Karpas-422 (cell line): Measurements from ENCODE around the gene CRYZL1. TPM values are rescaled to one million over a fixed set of nuclear protein-coding genes. Genes with fewer than 3 reads are reported as not detected.

Source experiments
- DNase-seq: peaks from one replicate; pipeline ENCODE4 v3.0.0-alpha.2; 2015
- H2AFZ ChIP-seq: fragments of 200-600 bp; sonication (generic); 2 replicates; pipeline ENCODE4 v1.6.1; 2014; ENCODE audit warnings: antibody characterized with exemption, low read length, mixed read lengths
- H3K27ac ChIP-seq: fragments of 200-600 bp; sonication (generic); 2 replicates; pipeline ENCODE4 v1.5.1; 2014; ENCODE audit warnings: mild to moderate bottlenecking, low read length, moderate library complexity
- H3K27me3 ChIP-seq: fragments of 200-600 bp; sonication (generic); 2 replicates; pipeline ENCODE4 v1.6.1; 2014; ENCODE audit warnings: low read length, mixed read lengths
- H3K36me3 ChIP-seq: fragments of 200-600 bp; sonication (generic); 2 replicates; pipeline ENCODE4 v1.6.1; 2014; ENCODE audit warnings: low read length, mixed read lengths; ENCODE audit not compliant: insufficient read depth
- H3K4me1 ChIP-seq: fragments of 200-600 bp; sonication (generic); 2 replicates; pipeline ENCODE4 v1.6.1; 2014; ENCODE audit warnings: mild to moderate bottlenecking, low read length, mixed read lengths
- H3K4me2 ChIP-seq: fragments of 200-600 bp; sonication (generic); 2 replicates; pipeline ENCODE4 v1.6.1; 2014; ENCODE audit warnings: low read length, low read depth, mild to moderate bottlenecking; ENCODE audit not compliant: poor library complexity, severe bottlenecking
- H3K4me3 ChIP-seq: fragments of 200-600 bp; sonication (generic); 2 replicates; pipeline ENCODE4 v1.5.1; 2014; ENCODE audit warnings: mild to moderate bottlenecking, antibody characterized with exemption, low read length, mixed read lengths
- H3K79me2 ChIP-seq: fragments of 200-600 bp; sonication (generic); 2 replicates; pipeline ENCODE4 v1.6.1; 2014; ENCODE audit warnings: mild to moderate bottlenecking, low read length, mixed read lengths
- H3K9ac ChIP-seq: fragments of 200-600 bp; sonication (generic); 2 replicates; pipeline ENCODE4 v1.6.0; 2014; ENCODE audit warnings: low read length
- H3K9me2 ChIP-seq: fragments of 200-600 bp; sonication (generic), shearing (Covaris generic); replicated peaks from 2 replicates; pipeline ENCODE4 v1.6.0; 2014; ENCODE audit warnings: mild to moderate bottlenecking, low read length, moderate library complexity; ENCODE audit not compliant: insufficient read depth
- H3K9me3 ChIP-seq: fragments of 300-700, 200-600 bp; sonication (generic); 2 replicates; pipeline ENCODE4 v1.6.1; 2014; ENCODE audit warnings: low read length, mixed read lengths
- H4K20me1 ChIP-seq: fragments of 200-600 bp; sonication (generic); 2 replicates; pipeline ENCODE4 v1.6.1; 2014; ENCODE audit warnings: mild to moderate bottlenecking, antibody characterized with exemption, low read length, low read depth; ENCODE audit not compliant: insufficient read depth
- total RNA-seq: library from RNA; depleted of rRNA; stranded (reverse); fragments of >200 nt; shearing (Covaris generic); gene quantifications from 2 replicates; pipeline ENCODE4 v1.2.3, GENCODE V29; 2014; ENCODE audit warnings: low replicate concordance; rRNA removed

The CRYZL1 gene
- 38.9 and 43.6 TPM in 2 replicates for total RNA-seq

DNA sequence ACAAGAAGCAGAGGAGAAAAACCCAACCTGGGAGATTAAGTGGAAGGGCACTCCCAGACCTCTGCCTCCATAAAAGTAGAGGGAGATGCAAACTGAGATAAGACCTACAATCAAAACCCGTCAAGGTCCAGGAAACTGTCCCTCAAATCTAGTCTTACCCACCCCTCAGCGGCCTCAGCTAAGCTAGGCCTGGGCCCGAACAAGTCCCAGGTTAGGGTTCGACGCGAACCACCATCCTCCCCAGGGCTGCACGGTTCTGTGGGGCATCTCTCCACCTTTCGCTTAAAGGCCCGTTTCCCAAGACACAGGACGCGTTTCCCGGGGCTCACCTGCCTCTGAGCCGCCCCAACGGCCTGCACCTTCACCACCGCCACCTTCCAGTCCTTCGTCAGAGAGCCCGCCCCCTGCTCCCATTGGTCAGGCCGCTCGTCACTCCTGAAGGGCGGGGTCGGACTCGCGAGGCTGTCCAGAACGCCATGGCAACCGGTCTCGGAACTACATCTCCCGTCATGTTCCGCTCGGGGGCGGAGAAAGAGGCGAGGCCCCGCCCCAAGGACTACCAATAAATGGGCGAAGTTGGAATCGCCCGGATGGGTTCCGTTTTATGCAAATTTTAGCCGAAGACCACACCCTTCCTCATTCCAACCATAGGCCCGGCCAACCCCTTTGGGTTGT, at the start of gene CRYZL1:
Gene CRYZL1, minus strand, starts transcription at position 390 of the 675 bp plus-strand sequence. CDS start 10,190 bp downstream, outside the sequence.
- Histone ChIP-seq H3K27ac (peak within 1 kb of the TSS; percentile 78), H3K79me2 (peaks cover 46% of the 10 kb centered on the region)

DNA sequence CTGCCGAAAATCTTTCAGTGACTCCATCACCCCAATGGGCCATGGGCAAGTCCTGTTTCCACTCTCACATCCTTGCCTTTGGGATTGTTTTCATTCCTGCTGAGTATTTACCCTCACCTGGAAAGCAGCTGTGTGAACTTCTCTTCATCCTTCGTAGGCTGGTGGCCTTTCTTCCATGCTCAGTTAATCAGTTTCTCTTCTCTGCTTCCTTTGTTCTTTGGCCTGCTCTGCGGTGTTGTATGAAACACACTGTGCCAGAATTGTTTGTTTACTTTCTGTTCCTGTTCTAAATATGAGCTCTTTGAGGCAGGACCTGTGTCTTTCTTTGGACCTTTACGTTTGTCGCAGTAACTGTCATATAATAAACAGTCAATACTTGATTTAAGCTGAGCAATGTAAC, 49.3 kb upstream of the CRYZL1 start:
- H3K36me3 ChIP-seq = no peaks in the 10 kb centered on the region
- H3K27ac ChIP-seq = no peak overlapping the region
- no peaks in the 10 kb centered on the region for H3K9me3 ChIP-seq
- no peak overlapping the region for H3K4me2 ChIP-seq
- H3K4me3 ChIP-seq = no peak overlapping the region
- no peaks in the 10 kb centered on the region for H3K79me2 ChIP-seq
- no peak for DNase-seq
- peaks cover 5% of the 10 kb centered on the region; the same call in 1 of the 2 replicates for H4K20me1 ChIP-seq
- no peak overlapping the region for H2AFZ ChIP-seq
- H3K4me1 ChIP-seq = no peaks in the 10 kb centered on the region
- H3K9me2 ChIP-seq = no peaks in the 10 kb centered on the region
- no peak overlapping the region for H3K9ac ChIP-seq
- no peaks in the 10 kb centered on the region for H3K27me3 ChIP-seq

More for the DNA sequence above, at the start of gene CRYZL1:
- Histone ChIP-seq H3K4me3 (peak within 1 kb of the TSS; percentile 82), H3K9ac (peak within 1 kb of the TSS; percentile 78), H3K9me2 (no peaks in the 10 kb centered on the region), H3K27me3 (no peaks in the 10 kb centered on the region), H3K36me3 (no peaks in the 10 kb centered on the region), H2AFZ (peak within 1 kb of the TSS; percentile 96), H4K20me1 (peaks cover 10% of the 10 kb centered on the region; the same call in 1 of the 2 replicates), H3K4me2 (peak within 1 kb of the TSS; percentile 93), H3K9me3 (no peaks in the 10 kb centered on the region), H3K4me1 (peaks cover 19% of the 10 kb centered on the region)
- peak; percentile 100 for DNase-seq

DNA sequence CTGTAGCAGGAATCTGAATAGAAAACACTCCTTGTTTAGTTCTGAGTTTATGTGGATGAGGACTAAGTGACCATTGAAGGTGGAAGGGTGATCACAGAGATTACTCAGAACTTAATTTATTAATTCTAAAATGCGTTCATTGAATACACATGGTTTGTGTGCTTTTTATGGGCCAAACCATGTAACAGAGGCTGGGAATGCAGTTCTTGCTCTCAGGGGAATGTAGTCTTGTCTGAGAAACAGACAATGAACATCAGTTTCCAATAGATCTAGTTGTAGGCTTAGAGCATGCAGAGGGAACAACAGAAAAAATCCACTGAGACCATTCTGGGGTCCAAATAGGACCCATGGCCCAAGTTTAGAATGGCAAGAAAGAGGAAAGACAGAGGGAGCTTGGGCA, 46.8 kb upstream of the CRYZL1 start:
- Histone ChIP-seq H3K27me3 (no peaks in the 10 kb centered on the region), H3K4me3 (no peak overlapping the region), H2AFZ (no peak overlapping the region), H4K20me1 (peaks cover 5% of the 10 kb centered on the region; the same call in 1 of the 2 replicates), H3K4me1 (no peaks in the 10 kb centered on the region), H3K9ac (no peak overlapping the region), H3K9me3 (no peaks in the 10 kb centered on the region), H3K36me3 (no peaks in the 10 kb centered on the region), H3K9me2 (no peaks in the 10 kb centered on the region), H3K27ac (no peak overlapping the region), H3K4me2 (no peak overlapping the region), H3K79me2 (no peaks in the 10 kb centered on the region)
- no peak for DNase-seq

GRCh38 chr21:33687634-33688033, 46.1 kb upstream of the CRYZL1 start:
- H3K4me2 ChIP-seq = no peak overlapping the region

DNA sequence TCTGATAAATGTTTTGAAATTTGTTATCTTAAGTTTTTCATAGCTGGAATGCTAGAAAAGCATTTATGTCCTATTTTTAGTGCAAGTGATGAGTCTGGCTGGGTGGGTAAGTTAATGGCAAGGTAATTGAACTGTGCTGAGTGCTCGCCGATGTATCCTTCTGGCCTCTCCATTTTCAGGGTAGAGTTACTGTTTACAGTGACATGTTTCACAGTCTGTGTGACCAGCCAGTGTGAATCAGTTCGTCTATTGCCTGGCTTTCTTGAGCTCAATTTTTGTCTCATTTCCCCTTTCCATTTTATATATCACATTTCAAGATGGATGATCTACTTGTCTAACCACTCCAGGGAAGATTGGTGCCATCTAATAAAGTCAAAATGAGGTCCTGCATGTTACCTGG, 44.8 kb upstream of the CRYZL1 start:
- DNase-seq = no peak
- Histone ChIP-seq H3K36me3 (no peaks in the 10 kb centered on the region), H3K9ac (no peak overlapping the region), H3K4me2 (no peak overlapping the region), H4K20me1 (peaks cover 5% of the 10 kb centered on the region; the same call in 1 of the 2 replicates), H3K79me2 (no peaks in the 10 kb centered on the region), H3K27ac (no peak overlapping the region), H3K4me1 (no peaks in the 10 kb centered on the region), H3K4me3 (no peak overlapping the region), H3K27me3 (no peaks in the 10 kb centered on the region), H2AFZ (no peak overlapping the region), H3K9me2 (no peaks in the 10 kb centered on the region), H3K9me3 (no peaks in the 10 kb centered on the region)

More at GRCh38 chr21:33687634-33688033, 46.1 kb upstream of the CRYZL1 start:
- no peaks in the 10 kb centered on the region for H3K27me3 ChIP-seq
- H3K4me3 ChIP-seq = no peak overlapping the region
- H3K27ac ChIP-seq = no peak overlapping the region
- H3K9ac ChIP-seq = no peak overlapping the region
- H3K9me3 ChIP-seq = no peaks in the 10 kb centered on the region
- no peaks in the 10 kb centered on the region for H3K4me1 ChIP-seq
- no peaks in the 10 kb centered on the region for H3K9me2 ChIP-seq
- H3K79me2 ChIP-seq = no peaks in the 10 kb centered on the region
- H3K36me3 ChIP-seq = no peaks in the 10 kb centered on the region
- H2AFZ ChIP-seq = no peak overlapping the region
- peaks cover 5% of the 10 kb centered on the region; the same call in 1 of the 2 replicates for H4K20me1 ChIP-seq
- DNase-seq = no peak

GRCh38 chr21:33685613-33686197, 44.2 kb upstream of the CRYZL1 start:
- no peak overlapping the region for H2AFZ ChIP-seq
- no peak overlapping the region for H3K27ac ChIP-seq
- no peaks in the 10 kb centered on the region for H3K4me1 ChIP-seq
- no peak overlapping the region for H3K9ac ChIP-seq
- H3K36me3 ChIP-seq = no peaks in the 10 kb centered on the region
- H3K27me3 ChIP-seq = no peaks in the 10 kb centered on the region
- no peaks in the 10 kb centered on the region for H3K9me3 ChIP-seq
- H3K9me2 ChIP-seq = no peaks in the 10 kb centered on the region
- no peak overlapping the region for H3K4me2 ChIP-seq
- H3K4me3 ChIP-seq = no peak overlapping the region
- no peak for DNase-seq
- H4K20me1 ChIP-seq = peaks cover 5% of the 10 kb centered on the region; the same call in 1 of the 2 replicates
- H3K79me2 ChIP-seq = no peaks in the 10 kb centered on the region

DNA sequence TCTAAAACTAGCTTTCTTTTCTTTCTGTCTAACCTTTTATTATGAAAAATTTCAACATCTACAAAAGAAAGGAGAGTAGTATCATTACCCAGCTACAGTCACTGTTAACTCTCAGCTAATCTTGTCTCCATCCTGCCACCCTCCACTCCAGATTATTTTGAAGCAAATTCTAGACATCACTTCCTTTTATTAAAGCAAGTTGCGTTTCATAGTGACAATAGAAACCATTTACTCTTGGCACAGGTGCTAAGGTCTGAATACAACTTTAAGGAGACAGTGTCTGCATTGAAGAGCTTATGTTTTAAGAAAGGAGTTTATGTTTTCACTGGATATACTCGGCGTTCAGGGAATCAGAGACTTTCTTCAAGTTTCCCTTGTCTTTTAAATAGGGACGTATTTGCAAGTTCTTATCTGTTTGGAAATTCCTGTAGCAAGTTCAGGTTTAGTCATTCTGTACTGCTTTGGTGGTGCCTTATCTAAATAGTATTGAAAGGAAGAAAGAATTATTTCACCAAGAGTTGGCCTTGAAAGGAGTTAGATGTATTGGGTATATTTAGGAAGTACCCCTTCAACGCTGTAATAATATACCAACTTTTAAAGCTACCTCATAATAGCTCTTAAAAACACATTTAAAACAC, 43.5 kb upstream of the CRYZL1 start:
- H3K4me2 ChIP-seq = no peak overlapping the region
- H3K4me3 ChIP-seq = no peak overlapping the region
- no peak overlapping the region for H2AFZ ChIP-seq
- no peaks in the 10 kb centered on the region for H3K79me2 ChIP-seq
- no peaks in the 10 kb centered on the region for H3K36me3 ChIP-seq
- no peaks in the 10 kb centered on the region for H3K27me3 ChIP-seq
- no peak for DNase-seq
- H3K4me1 ChIP-seq = no peaks in the 10 kb centered on the region
- no peak overlapping the region for H3K9ac ChIP-seq
- H3K9me2 ChIP-seq = no peaks in the 10 kb centered on the region
- peaks cover 5% of the 10 kb centered on the region; the same call in 1 of the 2 replicates for H4K20me1 ChIP-seq
- no peaks in the 10 kb centered on the region for H3K9me3 ChIP-seq
- no peak overlapping the region for H3K27ac ChIP-seq

DNA sequence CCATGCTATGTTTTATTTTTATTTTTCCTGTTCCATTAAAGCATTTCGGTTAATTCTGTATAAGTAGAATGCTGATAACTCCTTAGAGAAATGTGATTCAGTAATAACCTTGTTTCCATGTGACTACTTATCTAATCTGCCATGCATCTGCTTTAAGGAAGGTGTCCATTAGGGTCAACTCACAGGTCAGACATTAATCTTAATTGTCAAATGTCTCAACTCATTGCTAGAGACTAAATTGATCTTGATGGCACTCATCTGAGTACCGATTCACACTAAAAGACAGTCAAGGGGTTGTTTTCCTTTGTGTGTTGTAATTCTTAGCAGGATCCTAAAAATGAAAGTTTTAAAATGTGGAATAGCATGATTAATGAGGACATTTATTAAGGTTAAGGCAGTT, 42.5 kb upstream of the CRYZL1 start:
- Histone ChIP-seq H3K9ac (no peak overlapping the region), H4K20me1 (peaks cover 5% of the 10 kb centered on the region; the same call in 1 of the 2 replicates), H3K27me3 (no peaks in the 10 kb centered on the region), H3K36me3 (no peaks in the 10 kb centered on the region), H3K9me2 (no peaks in the 10 kb centered on the region), H2AFZ (no peak overlapping the region), H3K27ac (no peak overlapping the region), H3K4me1 (no peaks in the 10 kb centered on the region), H3K79me2 (no peaks in the 10 kb centered on the region), H3K4me3 (no peak overlapping the region), H3K9me3 (no peaks in the 10 kb centered on the region), H3K4me2 (no peak overlapping the region)
- DNase-seq = no peak
